GM12864 (cell line): ENCODE data around the gene PITPNM3.

Experiments used
- DNase-seq: peaks from one replicate; pipeline ENCODE4 v3.0.0-alpha.2; 2011; ENCODE audit warnings: low read depth
- H3K4me3 ChIP-seq: 2 replicates; pipeline ENCODE4 v1.5.1; 2011; ENCODE audit warnings: mild to moderate bottlenecking, low read depth, low read length, control low read depth
- TF ChIP-seq, protein P1 (sequence below): IDR thresholded peaks from 2 replicates; pipeline ENCODE4 v1.5.1; 2011; ENCODE audit warnings: low read depth, mild to moderate bottlenecking, moderate library complexity, low read length, control low read depth, inconsistent platforms; ENCODE audit errors: missing control alignments

Gene PITPNM3

DNA sequence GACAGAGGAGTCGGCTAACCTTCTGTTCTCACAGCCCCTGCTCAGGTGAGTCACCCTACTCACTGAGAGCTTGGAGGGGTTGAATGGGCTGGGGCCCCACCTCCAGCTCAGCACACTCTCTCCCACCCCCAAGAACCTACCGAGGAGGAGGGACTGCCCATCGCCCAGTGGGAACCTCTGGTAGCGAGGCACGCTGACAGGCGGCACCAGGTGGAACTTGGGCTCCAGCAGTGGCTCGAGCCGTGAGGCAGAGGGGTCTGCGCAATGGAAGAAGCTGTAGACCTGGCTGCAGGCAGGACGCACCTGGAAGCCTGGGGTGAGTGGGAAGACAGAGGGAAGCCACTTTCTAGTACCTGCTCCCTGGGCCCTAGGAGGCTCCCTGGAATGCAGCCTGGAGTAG, 83.8 kb downstream of the PITPNM3 start:
- no peak overlapping the region for H3K4me3 ChIP-seq
- DNase-seq: no peak
- TF ChIP-seq, protein P1, sequence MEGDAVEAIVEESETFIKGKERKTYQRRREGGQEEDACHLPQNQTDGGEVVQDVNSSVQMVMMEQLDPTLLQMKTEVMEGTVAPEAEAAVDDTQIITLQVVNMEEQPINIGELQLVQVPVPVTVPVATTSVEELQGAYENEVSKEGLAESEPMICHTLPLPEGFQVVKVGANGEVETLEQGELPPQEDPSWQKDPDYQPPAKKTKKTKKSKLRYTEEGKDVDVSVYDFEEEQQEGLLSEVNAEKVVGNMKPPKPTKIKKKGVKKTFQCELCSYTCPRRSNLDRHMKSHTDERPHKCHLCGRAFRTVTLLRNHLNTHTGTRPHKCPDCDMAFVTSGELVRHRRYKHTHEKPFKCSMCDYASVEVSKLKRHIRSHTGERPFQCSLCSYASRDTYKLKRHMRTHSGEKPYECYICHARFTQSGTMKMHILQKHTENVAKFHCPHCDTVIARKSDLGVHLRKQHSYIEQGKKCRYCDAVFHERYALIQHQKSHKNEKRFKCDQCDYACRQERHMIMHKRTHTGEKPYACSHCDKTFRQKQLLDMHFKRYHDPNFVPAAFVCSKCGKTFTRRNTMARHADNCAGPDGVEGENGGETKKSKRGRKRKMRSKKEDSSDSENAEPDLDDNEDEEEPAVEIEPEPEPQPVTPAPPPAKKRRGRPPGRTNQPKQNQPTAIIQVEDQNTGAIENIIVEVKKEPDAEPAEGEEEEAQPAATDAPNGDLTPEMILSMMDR: no peak

DNA sequence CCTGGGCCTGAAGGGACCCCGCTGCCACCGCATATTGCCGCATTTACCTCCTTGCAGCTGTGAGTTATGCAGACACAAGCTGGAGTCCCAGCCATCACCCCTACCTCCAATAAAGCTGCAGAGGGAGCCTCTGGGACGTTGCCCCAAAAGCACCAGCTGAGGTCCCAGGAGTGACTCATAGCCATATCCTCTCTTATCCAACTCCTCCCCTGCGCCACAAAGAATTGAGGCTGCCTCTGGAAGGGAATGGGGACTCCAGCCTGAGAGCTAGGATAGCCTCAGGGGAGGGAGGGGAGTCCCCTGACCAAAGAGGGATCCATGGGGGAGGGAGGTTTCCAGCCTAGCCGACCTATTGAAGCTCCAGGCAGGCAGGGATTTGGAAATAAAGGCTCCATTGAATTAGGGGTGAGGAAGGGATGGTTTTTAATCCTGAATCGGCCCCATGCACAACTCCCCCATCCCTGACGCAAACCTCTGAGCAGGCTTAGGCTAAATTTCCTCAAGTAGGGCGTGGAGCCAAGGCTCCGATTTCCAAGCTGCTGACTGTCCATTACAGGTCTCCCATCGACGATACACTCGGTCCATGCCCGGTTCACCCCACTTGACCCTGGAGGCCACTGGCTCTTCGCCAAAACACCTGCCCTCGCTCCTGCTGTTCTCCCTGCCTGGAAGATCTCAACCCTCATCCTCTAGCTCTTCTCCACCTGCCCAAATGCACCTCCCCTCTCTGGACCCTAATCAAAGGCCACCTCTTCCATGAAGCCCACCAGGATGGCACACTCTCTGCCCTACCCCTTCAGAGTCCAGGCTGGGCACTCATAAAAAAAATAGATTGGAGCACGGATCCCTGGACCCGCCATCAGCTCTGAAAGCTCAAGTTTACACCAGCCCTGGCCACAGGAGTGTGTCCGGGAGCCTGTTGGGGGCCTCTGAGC, 84.6 kb downstream of the PITPNM3 start:
- DNase-seq: no peak
- no peak overlapping the region for H3K4me3 ChIP-seq
- TF ChIP-seq, protein P1: no peak

DNA sequence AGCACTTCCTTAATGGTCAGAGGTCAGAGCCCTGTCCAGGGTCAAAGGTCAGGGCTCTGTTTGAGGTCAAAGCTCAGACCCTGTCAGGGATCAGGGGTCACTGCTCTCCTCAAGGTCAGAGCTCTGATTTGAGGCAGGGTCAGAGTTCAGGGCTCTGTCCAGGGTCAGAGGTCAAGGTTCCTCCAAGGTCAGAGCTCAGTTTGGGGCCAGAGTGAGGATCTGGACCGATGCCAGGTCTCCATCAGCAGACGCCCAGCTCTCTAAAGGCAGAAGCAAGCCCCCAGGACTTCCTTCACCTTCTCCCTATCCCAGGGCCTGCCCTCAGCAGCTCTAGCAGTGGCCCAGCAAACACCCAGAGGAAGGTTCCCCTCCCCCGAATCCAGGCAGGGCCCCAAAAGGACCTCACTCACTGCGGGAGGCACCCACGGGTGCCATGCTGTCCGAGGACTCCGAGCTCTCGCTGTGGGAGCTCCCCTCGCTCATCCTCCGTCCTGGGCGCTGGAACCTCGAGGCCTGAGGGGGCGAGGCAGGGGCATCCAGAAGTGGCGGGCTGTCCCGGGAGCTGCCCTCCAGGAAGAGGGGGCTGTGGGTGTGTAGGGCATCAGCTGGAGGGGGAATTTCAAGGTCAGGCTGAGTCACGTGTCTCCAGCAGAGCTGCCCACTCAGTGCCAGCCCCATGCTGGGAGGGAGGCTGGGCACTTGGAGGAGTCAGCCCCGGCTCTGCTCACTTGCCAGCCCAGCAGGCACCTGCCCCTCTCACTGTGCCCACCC, 85.4 kb downstream of the PITPNM3 start:
- no peak overlapping the region for H3K4me3 ChIP-seq
- no peak for DNase-seq
- TF ChIP-seq, protein P1: no peak

DNA sequence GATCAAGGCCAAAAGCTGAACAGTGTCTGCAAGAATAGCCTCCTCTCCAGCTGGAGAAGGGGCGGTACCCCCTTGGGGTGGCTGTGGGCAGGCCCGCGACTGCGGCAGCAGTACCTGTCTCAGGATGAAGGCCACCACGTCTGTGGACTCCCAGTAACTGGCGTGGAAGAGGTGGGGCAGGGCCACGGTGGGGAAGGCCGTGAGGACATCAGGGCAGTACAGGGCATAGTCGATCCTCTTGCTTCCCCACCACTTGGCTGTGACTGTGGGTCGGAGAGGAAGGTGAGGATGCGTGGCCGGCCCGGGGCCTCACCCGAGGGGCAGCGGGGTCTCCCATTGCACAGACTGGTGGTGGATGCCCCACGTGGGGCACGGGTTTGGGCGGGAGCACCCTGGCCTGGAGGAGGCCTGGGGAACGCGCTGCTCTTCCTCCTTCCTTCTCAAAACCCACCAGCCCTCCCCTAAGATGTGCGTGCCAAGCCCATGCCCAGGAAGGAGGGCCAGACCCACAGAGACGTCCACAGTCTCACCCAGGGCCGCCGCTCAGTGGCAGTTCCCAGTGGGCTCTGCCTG, 86.1 kb downstream of the PITPNM3 start:
- H3K4me3 ChIP-seq: no peak overlapping the region
- TF ChIP-seq, protein P1: no peak
- DNase-seq: no peak

DNA sequence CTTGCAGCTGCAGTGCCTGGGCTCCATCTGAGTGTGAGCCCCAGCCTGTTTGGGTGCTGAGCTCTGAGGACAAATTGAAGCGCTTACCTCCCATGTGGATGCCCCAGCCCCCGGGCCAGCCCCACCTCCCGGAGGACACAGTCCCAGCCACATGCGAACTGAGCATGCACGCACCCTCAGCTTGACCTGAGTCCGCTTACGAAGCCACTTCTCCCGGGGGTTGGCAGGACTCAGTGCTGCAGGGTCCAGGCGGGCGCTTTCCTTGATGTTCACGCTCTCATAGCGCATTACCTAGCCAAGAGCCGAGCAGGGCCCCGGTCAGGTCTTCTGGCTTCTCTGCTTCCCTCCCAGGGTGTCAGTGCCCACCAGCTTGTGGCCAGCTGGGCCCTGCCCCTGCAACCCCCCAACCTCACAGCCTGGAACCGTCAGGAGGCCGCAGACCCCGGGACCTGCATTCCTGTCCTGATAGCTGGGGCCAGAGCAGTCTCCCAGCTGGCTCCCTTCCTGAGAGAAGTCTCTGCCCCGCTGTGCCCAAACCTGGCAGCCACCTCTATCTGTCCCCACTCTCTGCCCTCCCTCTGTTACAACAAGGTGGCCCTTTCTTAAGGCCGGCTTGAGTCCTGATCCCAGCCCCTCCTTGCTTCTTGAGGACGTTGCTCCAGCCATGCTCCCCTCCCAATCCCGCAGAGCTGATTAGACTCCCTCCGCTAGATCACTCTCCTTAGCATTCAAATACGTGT, 88.1 kb downstream of the PITPNM3 start:
- TF ChIP-seq, protein P1: no peak
- H3K4me3 ChIP-seq: no peak overlapping the region
- DNase-seq: no peak

DNA sequence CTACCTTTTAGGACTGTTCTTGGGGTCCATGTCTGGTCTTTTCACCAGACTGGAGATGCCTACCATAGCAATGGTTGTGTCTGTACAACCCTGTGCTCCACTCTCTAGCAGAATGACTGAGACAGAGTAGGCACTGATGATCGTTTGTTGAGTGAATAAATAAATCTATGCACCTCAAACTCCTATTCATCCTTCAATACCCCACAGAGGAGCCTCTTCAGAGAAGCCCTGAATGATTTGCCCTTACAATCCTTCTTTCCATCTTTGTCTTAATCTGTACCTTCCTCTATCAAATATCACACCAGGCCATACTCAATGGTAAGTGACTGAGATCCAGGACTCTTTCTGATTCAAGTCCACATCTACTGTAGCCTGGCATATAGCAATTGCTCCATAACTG, 88.8 kb downstream of the PITPNM3 start:
- TF ChIP-seq, protein P1: no peak
- no peak overlapping the region for H3K4me3 ChIP-seq
- DNase-seq: no peak
